ENCODE results near the gene RALGAPB.

RALGAPB gene

GRCh38 chr20:38547288-38548085, 74.8 kb downstream of the RALGAPB start:
- DNase-seq (ENCODE audit: low read depth): no peak

- no peak for DNase-seq (ENCODE audit: low read depth)
Observed at GRCh38 chr20:38548356-38549083, 75.9 kb downstream of the RALGAPB start.

DNA sequence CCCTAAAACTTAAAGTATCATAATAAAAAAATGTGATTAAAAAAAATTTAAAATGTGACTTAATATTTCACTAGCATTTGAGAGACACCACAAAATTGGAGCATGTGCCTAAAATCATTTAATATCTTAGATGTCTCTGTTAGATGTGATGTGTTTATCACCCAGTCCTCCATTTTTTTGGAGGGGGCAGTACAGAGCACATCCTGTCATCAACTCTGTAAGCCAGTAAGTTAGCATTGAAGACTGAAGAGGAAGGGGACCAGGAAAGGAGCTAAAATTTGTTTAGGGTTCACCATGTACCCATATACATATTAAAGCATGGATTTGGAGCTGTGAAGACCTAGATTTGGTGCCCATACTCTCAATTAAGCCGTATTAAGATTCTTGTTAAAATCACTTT, 77.6 kb downstream of the RALGAPB start:
- DNase-seq (ENCODE audit: low read depth): no peak

DNA sequence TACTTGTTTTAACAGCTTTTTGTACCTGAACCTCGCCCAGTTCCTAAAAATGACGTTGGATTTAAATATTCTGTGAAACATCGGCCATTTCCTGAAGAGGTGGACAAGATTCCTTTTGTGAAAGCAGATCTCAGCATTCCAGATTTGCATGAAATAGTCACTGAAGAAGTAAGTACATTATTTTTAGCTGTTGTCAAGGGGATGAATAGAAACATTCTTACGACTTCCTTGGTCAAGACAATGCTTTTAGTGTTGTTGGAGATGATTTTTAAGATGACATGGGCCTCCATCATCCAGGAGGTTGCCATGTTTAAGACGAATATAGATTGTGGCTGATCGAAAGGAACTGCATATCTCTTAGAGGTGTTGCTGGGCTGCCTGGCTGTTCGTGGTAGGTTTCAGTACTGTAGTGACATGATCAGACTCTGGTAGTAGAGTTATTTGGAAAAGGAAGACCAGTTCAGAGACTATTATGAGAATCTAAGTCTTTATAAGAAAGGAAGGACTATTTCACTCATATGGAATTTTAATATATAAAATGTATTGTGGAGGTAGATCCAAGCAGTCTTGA, 78.5 kb downstream of the RALGAPB start:
- no peak for DNase-seq (ENCODE audit: low read depth)

GRCh38 chr20:38554986-38555385, 82.3 kb downstream of the RALGAPB start:
- DNase-seq (ENCODE audit: low read depth): no peak

GRCh38 chr20:38555395-38555794, 82.8 kb downstream of the RALGAPB start:
- DNase-seq (ENCODE audit: low read depth): no peak

DNA sequence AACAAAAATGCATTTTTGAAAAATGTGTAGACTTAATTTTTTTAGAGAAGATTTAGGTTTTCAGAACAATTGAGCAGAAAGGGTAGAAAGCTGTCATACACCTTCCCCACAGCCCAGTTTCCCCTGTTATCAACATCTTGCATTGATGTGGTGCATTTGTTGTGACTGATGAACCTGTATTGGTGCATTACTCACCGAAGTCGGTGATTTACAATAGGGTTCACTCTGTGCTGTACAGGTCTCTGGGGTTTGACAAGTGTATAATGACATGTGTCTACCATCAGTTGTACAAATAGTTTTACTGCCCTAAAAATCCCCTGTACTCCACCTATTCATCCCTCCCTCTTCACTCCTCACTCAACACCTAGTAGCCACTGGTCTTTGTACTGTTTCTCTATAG, 84.5 kb downstream of the RALGAPB start:
- DNase-seq (ENCODE audit: low read depth): no peak

- no peak for DNase-seq (ENCODE audit: low read depth)
Observed at GRCh38 chr20:38558596-38559360, 86.1 kb downstream of the RALGAPB start.

GRCh38 chr20:38559764-38560163, 87.1 kb downstream of the RALGAPB start:
- DNase-seq (ENCODE audit: low read depth): no peak

DNA sequence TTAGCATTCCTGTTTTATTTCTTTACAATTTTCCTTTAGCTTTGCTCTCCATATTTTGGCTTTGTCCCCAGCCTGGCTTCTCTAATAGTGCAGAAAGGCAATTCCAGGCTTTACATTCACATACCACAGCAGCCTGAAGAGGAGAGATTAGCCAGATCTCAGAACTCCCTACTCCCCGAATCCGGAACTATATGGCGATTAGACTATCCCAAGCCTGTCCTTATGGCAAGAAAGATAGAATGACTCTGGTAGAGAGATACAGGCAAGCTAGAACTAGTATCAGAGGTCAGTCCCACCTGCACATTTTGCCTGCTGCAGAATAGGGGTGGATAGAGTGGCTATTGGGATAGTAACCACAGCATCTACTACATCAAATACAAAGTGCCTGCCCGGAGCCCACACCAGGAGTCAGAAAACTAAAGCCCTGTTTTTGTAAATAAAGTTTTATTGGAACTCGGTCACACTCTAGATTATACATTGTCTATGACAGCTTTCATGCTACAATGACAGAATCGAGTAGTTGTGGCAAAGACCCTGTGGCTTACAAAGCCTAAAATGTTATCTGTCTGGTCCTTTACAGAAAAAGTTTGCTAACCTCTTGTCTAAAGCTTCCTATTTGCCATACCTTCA, 91.3 kb downstream of the RALGAPB start:
- DNase-seq (ENCODE audit: low read depth): no peak

GRCh38 chr20:38564680-38565079, 92.0 kb downstream of the RALGAPB start:
- no peak for DNase-seq (ENCODE audit: low read depth)

GRCh38 chr20:38566036-38566598, 93.5 kb downstream of the RALGAPB start:
- no peak for DNase-seq (ENCODE audit: low read depth)

DNA sequence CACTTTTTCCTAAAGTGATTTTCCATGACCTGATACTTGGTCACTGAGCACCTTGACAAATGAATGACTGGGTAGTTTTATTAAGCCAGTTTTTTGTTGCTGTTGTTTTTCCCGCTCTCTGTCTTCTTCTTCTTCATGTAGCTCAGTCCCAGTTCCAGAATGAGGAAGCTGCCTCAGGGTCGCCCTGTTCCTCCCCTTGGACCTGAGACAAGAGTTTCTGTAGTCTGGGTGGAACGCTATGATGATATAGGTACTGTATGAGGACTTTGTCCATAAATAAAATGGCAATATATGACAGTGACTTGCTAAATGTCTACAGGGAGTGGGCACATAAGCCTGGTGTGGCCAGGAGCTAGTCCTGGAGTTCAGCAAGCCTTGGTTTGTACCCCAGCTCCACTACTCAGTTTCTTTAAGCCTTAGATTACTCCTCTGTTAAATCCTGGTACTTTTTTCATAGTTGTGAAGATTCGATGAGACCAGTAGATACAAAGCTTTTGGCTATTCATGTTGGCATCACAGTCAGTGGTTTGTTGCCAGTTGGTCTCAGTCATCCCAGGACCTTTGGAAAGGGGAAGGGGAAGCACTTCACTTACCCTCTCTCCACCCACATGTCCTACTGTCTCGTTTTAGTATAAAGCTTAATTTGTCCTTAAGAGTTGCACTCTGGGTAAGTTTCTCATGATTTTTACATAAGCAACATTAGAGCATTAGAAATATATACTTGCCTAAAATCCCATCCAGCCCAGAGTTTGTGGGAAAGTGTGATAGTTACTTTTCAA, 97.3 kb downstream of the RALGAPB start:
- no peak for DNase-seq (ENCODE audit: low read depth)

DNA sequence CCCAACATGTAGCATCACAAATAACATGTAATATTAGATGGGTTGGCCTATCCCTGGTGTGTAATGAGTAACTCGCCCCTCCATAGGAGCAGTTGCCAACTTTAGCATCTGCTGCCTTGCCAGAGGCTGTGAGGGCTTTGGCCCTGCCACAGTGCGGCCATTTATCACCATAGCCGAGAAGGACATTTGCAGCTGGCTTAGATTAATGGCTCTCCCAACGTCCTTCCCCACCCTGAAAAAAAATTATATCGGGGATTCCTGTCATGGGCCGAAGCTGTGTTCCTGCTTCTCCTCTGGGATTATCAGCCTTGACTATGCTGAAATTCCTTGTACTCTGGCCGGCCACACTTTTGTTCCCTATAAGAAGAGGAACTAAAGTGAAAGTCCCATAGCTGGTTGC, 100.8 kb downstream of the RALGAPB start:
- DNase-seq (ENCODE audit: low read depth): no peak

GRCh38 chr20:38579219-38579910, 106.7 kb downstream of the RALGAPB start:
- no peak for DNase-seq (ENCODE audit: low read depth)

DNA sequence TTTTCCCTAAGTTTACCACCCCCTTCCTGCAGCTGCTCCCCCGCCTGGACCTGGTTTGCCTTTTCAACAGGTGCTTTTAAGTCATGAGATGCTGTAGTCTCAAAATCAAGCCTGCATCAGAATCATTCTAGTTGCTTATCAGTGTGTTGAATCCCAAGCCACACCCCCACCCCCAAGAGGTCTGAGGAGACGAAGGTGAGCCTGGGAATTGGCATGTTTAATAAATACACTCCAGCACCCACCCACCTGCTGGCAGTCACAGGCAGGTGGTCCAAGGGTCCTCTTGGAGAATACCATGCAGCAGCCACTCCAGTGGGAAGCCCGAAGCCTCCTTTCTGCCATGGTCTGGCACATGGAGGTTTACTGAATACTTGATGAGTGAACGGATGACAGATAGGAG, 107.3 kb downstream of the RALGAPB start:
- no peak for DNase-seq (ENCODE audit: low read depth)

DNA sequence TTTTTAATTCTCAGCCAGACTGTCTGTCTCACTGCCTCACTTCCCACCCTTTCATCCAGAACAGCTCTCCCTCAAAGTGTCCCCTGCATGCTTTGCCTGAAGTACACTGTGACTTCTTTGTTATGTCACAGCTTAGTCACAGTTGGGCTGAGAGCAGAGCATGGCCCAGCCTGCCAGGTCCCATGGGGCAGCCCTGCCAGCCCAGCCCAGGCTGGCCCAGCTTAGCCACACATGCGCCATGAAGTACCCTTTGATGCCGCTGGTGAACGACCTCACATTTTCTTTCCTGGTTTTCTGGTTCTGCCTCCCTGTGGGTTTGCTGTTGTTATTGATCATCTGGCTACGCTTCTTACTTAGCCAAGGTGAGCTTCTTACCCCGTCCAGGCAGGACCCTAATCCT, 108.4 kb downstream of the RALGAPB start, which contains the start of gene ADIG:
Gene ADIG, plus strand, starts transcription at position 185 of the 400 bp plus-strand sequence. Its CDS starts 54 bp downstream, at position 239.
- no peak for DNase-seq (ENCODE audit: low read depth)

- DNase-seq (ENCODE audit: low read depth): no peak
Observed at GRCh38 chr20:38581830-38582358, 109.3 kb downstream of the RALGAPB start.

DNA sequence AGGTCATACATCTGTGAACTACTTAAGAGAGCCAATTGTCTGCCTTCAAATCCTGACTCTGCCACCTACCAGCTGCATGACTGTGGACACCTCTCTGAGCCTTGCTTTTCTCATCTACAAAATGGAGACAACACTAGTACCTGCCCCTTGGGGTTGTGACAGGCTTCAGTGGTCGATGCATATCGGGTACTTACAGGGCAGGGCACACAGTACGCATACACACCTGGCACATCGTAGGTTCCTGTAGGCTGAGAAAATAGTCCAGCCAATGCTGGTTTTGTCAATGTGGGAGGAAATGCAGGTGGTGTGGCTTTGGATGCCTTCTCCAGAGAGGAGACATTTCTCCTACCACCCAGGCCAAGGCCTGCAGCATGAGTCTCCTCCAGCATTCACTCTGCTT, 110.7 kb downstream of the RALGAPB start:
- no peak for DNase-seq (ENCODE audit: low read depth)

Data from stimulated activated CD8-positive, alpha-beta memory T cell treated with anti-CD3 and anti-CD28 coated beads, Interleukin-7, amount 100 ng/mL, for 24 hours (primary cell).